AG04450 (cell line): ENCODE results near the gene RAMP1. TPM values are rescaled to one million over a fixed set of nuclear protein-coding genes. Genes with fewer than 3 reads are reported as not detected.

Experiments
- CTCF ChIA-PET: fragments of 300-600, 350-600 bp; formaldehyde crosslinking; extraction: SDS; loops from one replicate; lab custom pipeline; 2022; ENCODE audit warnings: antibody characterized with exemption, inconsistent platforms; lab: Charles Lee
- POLR2A ChIA-PET: fragments of 350-600 bp; formaldehyde crosslinking; extraction: SDS; loops from one replicate; lab custom pipeline; 2021; ENCODE audit warnings: antibody characterized with exemption, inconsistent platforms; lab: Yijun Ruan, JAX
- DNase-seq: peaks from one replicate; pipeline ENCODE4 v3.0.0-alpha.2; 2011; ENCODE audit warnings: low read depth, low spot score
- H3K27ac ChIP-seq: one replicate; pipeline ENCODE4 v1.5.1; 2012; ENCODE audit warnings: low read depth, low read length, control low read depth
- H3K27me3 ChIP-seq: one replicate; pipeline ENCODE4 v1.6.0; 2012; ENCODE audit warnings: low read length; ENCODE audit not compliant: control insufficient read depth, insufficient read depth
- H3K4me3 ChIP-seq: 2 replicates; pipeline ENCODE4 v1.5.1; 2011; ENCODE audit warnings: mild to moderate bottlenecking, low read depth, low read length, control low read depth
- H3K9me3 ChIP-seq: 2 replicates; pipeline ENCODE4 v1.5.1; 2012; ENCODE audit warnings: low read length; ENCODE audit not compliant: control insufficient read depth, insufficient read depth
- polyA plus RNA-seq: library from polyadenylated mRNA; depleted of rRNA; stranded (reverse); fragments of >200 nt; gene quantifications from 2 replicates; pipeline ENCODE4 v1.2.3, GENCODE V29; 2011
- TF ChIP-seq, protein P1 (sequence below): IDR thresholded peaks from 2 replicates; pipeline ENCODE4 v1.5.1; 2011; ENCODE audit warnings: low read depth, low read length, control low read depth, inconsistent platforms

RAMP1 gene
- polyA plus RNA-seq, 1 experiment, result 26.5 TPM

DNA sequence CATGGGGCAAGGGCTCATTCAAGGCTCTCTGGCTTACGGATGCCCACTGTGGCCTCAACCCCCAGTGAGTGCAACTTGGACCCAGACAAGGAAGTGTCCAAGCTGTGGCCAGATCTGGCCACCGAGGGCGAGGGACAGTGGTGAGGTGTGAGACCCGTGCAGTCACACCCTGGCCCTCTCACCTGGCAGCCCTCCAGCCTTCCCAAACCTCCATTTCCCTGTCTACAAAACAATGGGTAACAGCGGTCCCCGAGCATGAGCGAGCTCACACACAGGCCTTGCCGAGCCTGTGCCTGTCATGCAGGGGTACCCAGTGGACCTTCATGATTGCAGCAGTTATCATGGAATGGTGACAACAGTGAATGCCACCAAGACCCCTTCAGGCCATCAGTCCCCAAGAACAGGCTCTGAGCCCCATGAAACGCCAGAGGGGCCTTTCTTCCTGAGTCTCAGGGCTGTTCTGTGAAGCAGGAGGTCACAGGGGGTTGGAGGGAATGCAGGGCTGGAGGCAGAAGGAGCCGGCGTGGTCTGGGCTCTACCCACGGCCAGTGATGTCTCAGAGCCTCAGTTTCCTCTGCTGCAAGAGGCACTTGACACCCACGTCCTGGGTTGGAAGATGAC, 49.8 kb downstream of the RAMP1 start:
- peaks cover 18% of the 10 kb centered on the region for H3K9me3 ChIP-seq
- TF ChIP-seq, protein P1, sequence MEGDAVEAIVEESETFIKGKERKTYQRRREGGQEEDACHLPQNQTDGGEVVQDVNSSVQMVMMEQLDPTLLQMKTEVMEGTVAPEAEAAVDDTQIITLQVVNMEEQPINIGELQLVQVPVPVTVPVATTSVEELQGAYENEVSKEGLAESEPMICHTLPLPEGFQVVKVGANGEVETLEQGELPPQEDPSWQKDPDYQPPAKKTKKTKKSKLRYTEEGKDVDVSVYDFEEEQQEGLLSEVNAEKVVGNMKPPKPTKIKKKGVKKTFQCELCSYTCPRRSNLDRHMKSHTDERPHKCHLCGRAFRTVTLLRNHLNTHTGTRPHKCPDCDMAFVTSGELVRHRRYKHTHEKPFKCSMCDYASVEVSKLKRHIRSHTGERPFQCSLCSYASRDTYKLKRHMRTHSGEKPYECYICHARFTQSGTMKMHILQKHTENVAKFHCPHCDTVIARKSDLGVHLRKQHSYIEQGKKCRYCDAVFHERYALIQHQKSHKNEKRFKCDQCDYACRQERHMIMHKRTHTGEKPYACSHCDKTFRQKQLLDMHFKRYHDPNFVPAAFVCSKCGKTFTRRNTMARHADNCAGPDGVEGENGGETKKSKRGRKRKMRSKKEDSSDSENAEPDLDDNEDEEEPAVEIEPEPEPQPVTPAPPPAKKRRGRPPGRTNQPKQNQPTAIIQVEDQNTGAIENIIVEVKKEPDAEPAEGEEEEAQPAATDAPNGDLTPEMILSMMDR, result no peak
- DNase-seq, result no peak
- ChIA-PET CTCF (no interaction called here), POLR2A (no interaction called here)
- H3K27me3 ChIP-seq, result no peaks in the 10 kb centered on the region
- no peak overlapping the region for H3K4me3 ChIP-seq
- no peak overlapping the region for H3K27ac ChIP-seq

DNA sequence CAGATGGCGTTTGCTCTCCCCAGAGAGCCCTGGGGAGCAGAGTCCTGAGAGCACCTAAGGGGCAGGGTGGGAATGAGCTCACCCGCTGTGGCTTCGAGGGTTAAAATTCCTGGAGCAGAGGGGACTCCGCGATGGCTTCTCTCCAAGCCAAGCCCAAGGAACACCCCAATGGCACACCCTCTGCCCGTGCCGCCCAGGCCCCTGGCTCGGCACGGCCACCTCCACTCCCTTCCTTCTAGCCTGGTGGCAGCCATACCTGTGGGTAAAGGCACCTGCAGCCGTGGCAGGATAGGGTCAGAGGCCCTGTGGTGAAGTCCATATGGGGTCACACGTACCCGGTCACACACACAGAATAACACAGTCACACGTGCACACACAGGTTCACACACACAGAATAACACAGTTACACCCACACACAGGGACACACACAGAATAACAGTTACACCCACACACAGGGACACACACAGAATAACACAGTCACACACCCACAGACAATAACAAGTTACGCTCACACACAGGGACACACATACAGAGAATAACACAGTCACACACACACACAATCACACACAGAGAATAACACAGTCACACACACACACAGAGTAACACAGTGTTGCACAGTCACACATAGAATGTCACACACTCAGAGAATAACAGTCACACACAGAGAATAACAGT, 50.5 kb downstream of the RAMP1 start:
- H3K27me3 ChIP-seq, result no peaks in the 10 kb centered on the region
- no peak overlapping the region for H3K27ac ChIP-seq
- H3K9me3 ChIP-seq, result peaks cover 18% of the 10 kb centered on the region
- CTCF ChIA-PET, result no interaction called here
- TF ChIP-seq, protein P1, result no peak
- DNase-seq, result no peak
- POLR2A ChIA-PET, result no interaction called here
- no peak overlapping the region for H3K4me3 ChIP-seq

GRCh38 chr2:237910576-237911362, 51.3 kb downstream of the RAMP1 start:
- ChIA-PET CTCF (no interaction called here), POLR2A (no interaction called here)
- TF ChIP-seq, protein P1, result no peak
- Histone ChIP-seq H3K27ac (no peak overlapping the region), H3K4me3 (no peak overlapping the region), H3K9me3 (peaks cover 18% of the 10 kb centered on the region), H3K27me3 (no peaks in the 10 kb centered on the region)
- no peak for DNase-seq

- Histone ChIP-seq H3K27ac (no peak overlapping the region), H3K27me3 (no peaks in the 10 kb centered on the region), H3K9me3 (peaks cover 18% of the 10 kb centered on the region), H3K4me3 (no peak overlapping the region)
- DNase-seq, result no peak
- POLR2A ChIA-PET, result no interaction called here
- CTCF ChIA-PET, result interaction anchor here (0.9 to 1.0 kb wide), 2 partner anchors 12 to 352 kb away, joined by 3 to 4 read pairs; no protein-coding TSS in a partner anchor
- TF ChIP-seq, protein P1, result no peak
These were observed 52.1 kb downstream of the RAMP1 start for GRCh38 chr2:237911363-237912017.
